ENCODE results near the gene MYOM1.

- TF ChIP-seq CTCF (conservative IDR thresholded peaks at IDR 0.05; ENCODE audit: low read depth, low read length) (no peak), EZH2 (IDR thresholded peaks at IDR 0.05; ENCODE audit: borderline replicate concordance, low read depth, low read length, poor library complexity, severe bottlenecking) (no peak)
These were observed 81.3 kb downstream of the MYOM1 start for GRCh38 chr18:3138274-3138975.
